Lung (tissue), 12 donors: ENCODE data around the gene SAA1. TPM values are rescaled to one million over a fixed set of nuclear protein-coding genes. Genes with fewer than 3 reads are reported as not detected.

ENCODE experiments used
- ATAC-seq: fragments of 200-7000 bp; cut with Tn5 transposase; one replicate; pipeline ENCODE4 v1.9.1; 2020; ENCODE audit warnings: moderate number of reproducible peaks; ENCODE audit not compliant: insufficient read depth, low FRiP score
- DNase-seq, 3 donors: peaks; one replicate each; pipeline ENCODE4 v3.0.0-alpha.2; 2013 to 2017
- H3K27ac ChIP-seq, 2 donors: one replicate each; pipeline ENCODE4 v1.5.1; 2013; ENCODE audit warnings: mild to moderate bottlenecking in 2 of 2, moderate library complexity in 2 of 2, control low read depth in 1 of 2, inconsistent platforms in 1 of 2, low read depth in 1 of 2, low read length in 1 of 2
- H3K27me3 ChIP-seq, 3 donors: one replicate each; pipeline ENCODE4 v1.5.1; 2013; ENCODE audit warnings: low read length in 2 of 3; ENCODE audit not compliant: control insufficient read depth in 3 of 3, insufficient read depth in 3 of 3
- H3K36me3 ChIP-seq, 4 donors: one replicate each; pipeline ENCODE4 v1.5.1; 2013; ENCODE audit warnings: low read length in 4 of 4, mild to moderate bottlenecking in 1 of 4, moderate library complexity in 1 of 4; ENCODE audit not compliant: control insufficient read depth in 4 of 4, insufficient read depth in 4 of 4
- H3K4me1 ChIP-seq, 5 donors: one replicate each; pipeline ENCODE4 v1.5.1; 2013; ENCODE audit warnings: low read length in 5 of 5, mild to moderate bottlenecking in 2 of 5, moderate library complexity in 1 of 5; ENCODE audit not compliant: control insufficient read depth in 5 of 5, insufficient read depth in 5 of 5
- H3K4me3 ChIP-seq: one replicate; pipeline ENCODE4 v1.5.1; 2013; ENCODE audit warnings: mild to moderate bottlenecking, control low read depth, moderate library complexity
- H3K9ac ChIP-seq, 2 donors: one replicate each; pipeline ENCODE4 v1.5.1; 2013; ENCODE audit warnings: low read length in 2 of 2, control low read depth in 1 of 2; ENCODE audit not compliant: insufficient read depth in 1 of 2
- H3K9me3 ChIP-seq, 4 donors: one replicate each; pipeline ENCODE4 v1.5.1; 2013; ENCODE audit warnings: low read length in 3 of 4, mild to moderate bottlenecking in 1 of 4, moderate library complexity in 1 of 4; ENCODE audit not compliant: control insufficient read depth in 4 of 4, insufficient read depth in 3 of 4
- WGBS, 2 donors: extraction: QIAGEN DNeasy Blood & Tissue Kit; methylation state at CpG; one replicate each; pipeline ENCODE4 v1.1.7; 2013; 5-methylcytosine and 5-hydroxymethylcytosine counted together
- polyA plus RNA-seq, 2 donors: library from polyadenylated mRNA; stranded (reverse); fragments of 200-250 nt; gene quantifications; one replicate each; pipeline ENCODE4 v1.2.1, GENCODE V29; 2013
- total RNA-seq, 2 donors: library from RNA; depleted of rRNA in 1 of 2; stranded (reverse); fragments of >200 nt in 1 of 2; gene quantifications; one replicate each; pipeline ENCODE4 v1.2.1, GENCODE V29; 2014 to 2021
- TF ChIP-seq, protein P1 (sequence below): IDR thresholded peaks from 2 replicates; pipeline ENCODE4 v1.5.1; 2012; ENCODE audit warnings: mild to moderate bottlenecking; ENCODE audit errors: control extremely low read depth, extremely low read depth
- donor health status: control.
- donor health status: control.
- donor health status: Bipolar disorder and iron deficiency.
- donor health status: healthy.
- donor health status: DM: yes; HTN: yes; CAD: no.

The SAA1 gene
- total and polyA plus RNA-seq, 4 donors, result 44.4 to 2,589 (median 204) TPM

- no peak for DNase-seq
- Histone ChIP-seq H3K9ac (no peak overlapping the region), H3K9me3 (no peaks in the 10 kb centered on the region), H3K4me3 (no peak overlapping the region), H3K27ac (no peak overlapping the region), H3K27me3 (no peaks in the 10 kb centered on the region), H3K4me1 (no peaks in the 10 kb centered on the region), H3K36me3 (peaks cover 12 to 30% (median 18%) of the 10 kb centered on the region in 4 donors)
- 57 to 64% methylated on average over 4 of the region's 4 CpGs for WGBS, 2 donors
- TF ChIP-seq, protein P1, sequence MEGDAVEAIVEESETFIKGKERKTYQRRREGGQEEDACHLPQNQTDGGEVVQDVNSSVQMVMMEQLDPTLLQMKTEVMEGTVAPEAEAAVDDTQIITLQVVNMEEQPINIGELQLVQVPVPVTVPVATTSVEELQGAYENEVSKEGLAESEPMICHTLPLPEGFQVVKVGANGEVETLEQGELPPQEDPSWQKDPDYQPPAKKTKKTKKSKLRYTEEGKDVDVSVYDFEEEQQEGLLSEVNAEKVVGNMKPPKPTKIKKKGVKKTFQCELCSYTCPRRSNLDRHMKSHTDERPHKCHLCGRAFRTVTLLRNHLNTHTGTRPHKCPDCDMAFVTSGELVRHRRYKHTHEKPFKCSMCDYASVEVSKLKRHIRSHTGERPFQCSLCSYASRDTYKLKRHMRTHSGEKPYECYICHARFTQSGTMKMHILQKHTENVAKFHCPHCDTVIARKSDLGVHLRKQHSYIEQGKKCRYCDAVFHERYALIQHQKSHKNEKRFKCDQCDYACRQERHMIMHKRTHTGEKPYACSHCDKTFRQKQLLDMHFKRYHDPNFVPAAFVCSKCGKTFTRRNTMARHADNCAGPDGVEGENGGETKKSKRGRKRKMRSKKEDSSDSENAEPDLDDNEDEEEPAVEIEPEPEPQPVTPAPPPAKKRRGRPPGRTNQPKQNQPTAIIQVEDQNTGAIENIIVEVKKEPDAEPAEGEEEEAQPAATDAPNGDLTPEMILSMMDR, result no peak
- no peak for ATAC-seq
Observed at GRCh38 chr11:18280438-18281045, 14.5 kb downstream of the SAA1 start.

GRCh38 chr11:18282626-18283025 is 16.6 kb downstream of the SAA1 start:
- TF ChIP-seq, protein P1, result no peak
- Histone ChIP-seq H3K4me1 (no peaks in the 10 kb centered on the region), H3K4me3 (no peak overlapping the region), H3K27ac (no peak overlapping the region), H3K27me3 (no peaks in the 10 kb centered on the region), H3K9ac (no peak overlapping the region), H3K9me3 (no peaks in the 10 kb centered on the region), H3K36me3 (peaks cover 24 to 41% (median 27%) of the 10 kb centered on the region in 4 donors)
- no peak for DNase-seq
- no peak for ATAC-seq
- WGBS, 2 donors, result 88 to 96% methylated on average over 2 of the region's 2 CpGs

GRCh38 chr11:18285841-18286240 is 19.8 kb downstream of the SAA1 start:
- H3K27me3 ChIP-seq, result no peaks in the 10 kb centered on the region
- H3K4me3 ChIP-seq, result no peak overlapping the region
- H3K36me3 ChIP-seq, result peaks cover 21 to 34% (median 27%) of the 10 kb centered on the region in 4 donors
- no peak overlapping the region for H3K27ac ChIP-seq
- TF ChIP-seq, protein P1, result no peak
- H3K9me3 ChIP-seq, result no peaks in the 10 kb centered on the region
- no peak for ATAC-seq
- DNase-seq, result no peak
- H3K4me1 ChIP-seq, result peaks cover 0 to 7% (median 3%) of the 10 kb centered on the region in 5 donors
- 97 to 99% methylated on average over 1 of the region's 1 CpG for WGBS, 2 donors
- no peak overlapping the region for H3K9ac ChIP-seq

DNA sequence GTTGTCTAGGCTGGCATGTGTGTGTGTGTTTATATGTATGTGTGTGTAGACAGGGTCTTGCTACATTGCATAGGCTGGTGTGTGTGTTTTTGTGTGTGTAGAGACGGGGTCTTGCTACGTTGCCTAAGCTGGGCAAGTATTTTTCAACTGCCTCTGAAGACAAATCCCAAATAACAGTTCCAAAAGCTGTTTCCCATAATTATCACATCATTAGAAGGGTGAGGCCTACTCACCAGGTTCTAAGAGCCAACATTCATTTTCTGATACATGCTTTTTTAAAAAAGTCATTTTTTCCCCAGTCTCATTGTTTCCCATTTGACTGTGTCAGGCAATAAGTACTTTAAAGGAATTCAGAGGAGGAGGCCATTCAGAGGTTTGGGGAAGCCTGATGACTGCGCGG is 22.8 kb downstream of the SAA1 start:
- no peaks in the 10 kb centered on the region for H3K27me3 ChIP-seq
- DNase-seq (peak in 2 of 3 donors; percentile 67 to 71), ATAC-seq (no peak)
- H3K9ac ChIP-seq, result no peak overlapping the region
- 87 to 90% methylated on average over 4 of the region's 4 CpGs for WGBS, 2 donors
- H3K9me3 ChIP-seq, result no peaks in the 10 kb centered on the region
- peaks cover 27 to 32% (median 29%) of the 10 kb centered on the region in 4 donors for H3K36me3 ChIP-seq
- no peak overlapping the region for H3K27ac ChIP-seq
- H3K4me1 ChIP-seq, result peaks cover 0 to 7% (median 3%) of the 10 kb centered on the region in 5 donors
- TF ChIP-seq, protein P1, result no peak
- H3K4me3 ChIP-seq, result no peak overlapping the region
